ENCODE results near the gene SLC12A9. TPM values are rescaled to one million over a fixed set of nuclear protein-coding genes. Genes with fewer than 3 reads are reported as not detected.

Gene SLC12A9
- total RNA-seq, 2 experiments from 2014 or later = 24.9 to 26.4 TPM

DNA sequence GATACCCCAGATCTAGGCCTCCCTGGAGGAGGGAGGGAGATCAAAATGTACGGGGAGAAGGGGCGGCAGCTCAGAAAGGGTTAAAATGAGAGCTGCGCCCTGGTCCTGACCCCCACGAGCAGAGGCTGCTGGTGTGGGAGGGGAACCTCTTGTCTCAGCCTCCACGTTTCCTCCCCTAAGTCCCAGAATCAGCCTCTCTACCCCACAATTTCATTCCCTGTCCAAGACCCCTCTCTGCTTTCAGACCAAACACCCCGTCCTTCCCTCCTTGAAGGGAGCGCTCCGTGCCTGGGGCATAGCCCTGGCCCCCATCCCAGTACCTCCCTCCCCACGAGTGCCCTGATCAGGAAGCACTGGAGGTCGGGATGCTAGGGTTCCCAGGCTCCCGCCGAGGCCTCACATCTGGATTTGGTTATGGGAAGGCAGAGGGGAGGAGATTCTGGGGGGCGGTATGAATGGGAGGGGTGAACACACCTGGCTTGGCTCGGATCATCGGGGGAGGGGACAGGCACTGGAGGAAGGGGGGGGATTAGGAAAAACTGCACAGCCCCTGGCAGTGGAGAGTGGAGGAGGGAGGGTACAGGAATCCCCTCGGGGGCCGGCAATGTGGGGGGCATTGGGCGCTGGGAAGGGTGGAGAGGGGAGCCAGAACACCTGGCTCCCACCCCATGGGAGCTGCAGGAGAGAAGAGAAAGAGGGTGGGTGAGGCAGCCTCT is 27.9 kb upstream of the SLC12A9 start:
- ChIA-PET POLR2A (no interaction called here), CTCF (no interaction called here)

DNA sequence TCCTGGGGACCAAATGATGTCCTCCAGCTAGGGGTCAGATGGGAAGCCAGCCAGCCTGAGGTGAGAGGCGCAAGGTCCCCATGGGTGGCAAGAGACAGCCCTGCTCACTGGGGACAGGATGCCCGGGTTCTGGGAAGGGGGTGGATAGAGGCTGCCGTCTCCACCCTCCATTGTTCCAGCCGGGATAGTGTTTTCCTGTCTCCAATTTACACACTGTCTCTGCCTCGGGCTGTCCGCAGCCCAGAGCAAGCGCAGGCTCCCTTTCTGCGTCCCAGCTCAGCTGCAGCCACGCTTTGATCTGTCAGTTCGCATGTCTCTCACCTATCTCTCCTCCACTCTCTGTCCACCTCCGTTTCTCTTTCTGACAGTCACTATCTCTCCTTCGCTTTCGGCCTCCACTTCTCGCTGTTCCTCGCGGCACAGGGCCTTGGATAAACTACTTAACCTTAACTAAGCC is 27.3 kb upstream of the SLC12A9 start:
- CTCF ChIA-PET = no interaction called here
- POLR2A ChIA-PET = no interaction called here

DNA sequence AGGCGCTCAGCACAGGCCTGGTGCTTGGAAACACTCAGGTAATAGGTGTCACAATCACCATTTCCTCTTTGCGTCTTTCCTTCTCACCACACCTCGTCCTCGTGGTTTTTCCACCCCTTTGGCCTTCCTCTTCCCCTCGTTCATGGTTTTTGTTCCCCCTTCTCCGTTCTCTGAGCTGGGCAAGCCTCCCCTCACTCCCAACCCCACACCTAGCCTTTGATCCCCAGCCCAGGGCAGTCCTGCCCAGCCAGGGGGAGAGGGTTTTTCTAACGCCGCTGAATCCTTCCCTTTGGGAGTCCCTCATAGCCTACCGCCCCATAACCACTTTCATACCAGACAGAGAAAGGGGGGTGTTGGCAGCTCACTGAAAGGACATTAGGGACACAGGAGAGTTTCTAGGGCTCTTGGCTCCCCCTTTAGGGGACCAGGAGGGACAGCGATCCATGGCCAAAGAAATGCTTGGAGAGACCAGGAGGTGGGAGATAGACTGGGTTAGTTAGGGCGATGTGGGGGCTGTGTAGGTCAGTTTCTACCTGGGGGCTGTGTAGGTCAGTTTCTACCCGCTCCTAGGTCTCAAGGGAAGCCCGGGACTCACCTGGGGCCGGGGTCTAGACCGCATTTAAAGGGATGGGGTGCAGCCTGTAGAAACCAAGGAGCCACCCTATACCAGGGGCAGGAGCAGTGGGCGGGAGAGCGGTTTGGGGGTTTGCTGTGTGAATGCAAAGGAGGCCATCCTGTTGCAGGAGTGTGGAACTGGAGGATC is 26.6 kb upstream of the SLC12A9 start:
- CTCF ChIA-PET = no interaction called here
- POLR2A ChIA-PET = no interaction called here

DNA sequence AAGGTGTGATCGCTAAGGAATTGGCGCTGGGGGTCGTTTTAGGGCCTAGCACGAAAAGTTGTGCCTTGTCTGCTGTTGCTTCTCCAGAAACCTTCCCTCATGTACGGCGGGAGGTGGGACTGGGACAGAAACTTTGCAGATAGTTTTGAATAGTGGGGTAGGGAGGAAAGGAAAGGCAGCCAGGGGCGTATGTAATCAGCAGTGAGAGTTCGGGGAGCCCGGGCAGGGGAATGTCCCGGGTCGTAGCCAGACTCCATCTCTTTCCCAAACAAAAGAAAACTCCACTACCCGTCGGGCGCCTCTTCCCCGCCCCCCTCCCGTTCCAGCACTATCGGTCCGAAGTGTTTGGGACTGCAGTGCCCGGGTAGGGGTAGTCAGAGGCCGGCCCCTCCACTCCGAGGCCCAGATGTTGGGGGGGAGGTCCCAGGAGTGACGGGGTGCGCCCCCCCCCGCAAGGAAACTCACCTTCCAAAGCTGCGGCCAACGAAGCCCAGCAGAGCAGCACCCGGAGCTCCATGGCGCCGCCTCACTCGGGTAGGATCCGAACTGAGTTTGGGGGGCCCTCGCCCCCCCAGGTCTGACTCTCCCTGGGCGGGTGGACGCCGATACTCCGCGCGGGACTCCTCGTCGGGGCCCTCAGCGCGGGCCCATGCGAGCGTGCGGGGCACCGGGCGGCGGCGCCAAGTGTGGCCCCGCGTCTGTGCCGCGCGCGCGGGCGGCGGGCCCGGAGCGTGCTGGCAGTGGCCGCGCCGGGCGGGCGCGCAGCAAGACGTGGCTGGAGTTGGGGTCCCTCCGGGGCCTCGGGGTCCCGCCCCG is 25.8 kb upstream of the SLC12A9 start:
- ChIA-PET CTCF (interaction anchor here (1.8 kb wide), 1 partner anchor 25 kb away, joined by 6 read pairs; the partner anchor contains the start of gene SLC12A9), POLR2A (no interaction called here)

DNA sequence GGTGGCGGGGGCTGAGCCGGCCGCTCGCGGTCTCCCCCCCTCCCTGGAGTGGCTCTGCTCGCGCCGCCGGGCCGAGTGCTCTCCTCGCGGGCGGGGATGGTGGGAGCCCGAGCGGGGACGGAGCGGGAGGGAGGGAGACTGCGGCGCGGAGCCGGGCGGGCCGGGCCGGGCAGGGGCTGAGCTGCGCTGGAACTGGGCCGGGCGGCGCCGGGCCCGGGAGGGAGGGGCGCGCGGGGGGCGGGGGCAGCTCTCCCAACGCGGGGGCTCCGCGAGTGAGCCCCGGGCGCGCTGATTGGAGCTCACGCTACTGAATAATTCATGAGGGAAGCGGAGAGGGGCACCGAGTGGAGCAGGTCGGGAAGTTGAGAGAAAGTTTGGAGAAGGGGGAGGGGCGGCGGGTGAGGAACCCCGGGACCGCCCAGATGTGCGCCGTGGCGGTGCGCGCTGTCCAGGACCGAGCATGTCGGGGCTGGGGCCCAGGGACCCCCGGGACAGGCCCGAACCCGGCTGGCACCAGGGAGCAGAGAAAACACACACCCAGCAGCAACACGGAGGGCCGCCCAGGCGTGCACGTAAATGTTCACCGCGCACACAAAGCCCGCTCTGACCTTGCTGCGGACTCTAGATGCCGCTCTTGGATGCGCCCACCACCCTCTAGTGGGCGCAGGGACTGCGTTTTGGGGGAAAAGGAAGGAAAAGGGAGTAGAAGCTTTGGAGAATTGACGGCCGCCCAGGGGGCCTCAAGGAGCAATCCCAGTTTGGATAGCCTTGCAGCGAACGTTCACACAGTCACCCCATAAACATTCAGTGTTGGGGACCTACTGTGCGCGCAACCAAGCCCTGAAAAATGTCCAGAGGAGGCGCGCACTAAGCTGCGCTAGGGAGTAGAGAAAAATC is 24.9 kb upstream of the SLC12A9 start, which contains the start of gene EPHB4:
Gene EPHB4 (minus strand): TSS at position 194 of the 897 bp plus-strand sequence. CDS start 493 bp downstream, outside the sequence.
- CTCF ChIA-PET = interaction anchor here (1.8 kb wide), 1 partner anchor 25 kb away, joined by 6 read pairs; the partner anchor contains the start of gene SLC12A9

DNA sequence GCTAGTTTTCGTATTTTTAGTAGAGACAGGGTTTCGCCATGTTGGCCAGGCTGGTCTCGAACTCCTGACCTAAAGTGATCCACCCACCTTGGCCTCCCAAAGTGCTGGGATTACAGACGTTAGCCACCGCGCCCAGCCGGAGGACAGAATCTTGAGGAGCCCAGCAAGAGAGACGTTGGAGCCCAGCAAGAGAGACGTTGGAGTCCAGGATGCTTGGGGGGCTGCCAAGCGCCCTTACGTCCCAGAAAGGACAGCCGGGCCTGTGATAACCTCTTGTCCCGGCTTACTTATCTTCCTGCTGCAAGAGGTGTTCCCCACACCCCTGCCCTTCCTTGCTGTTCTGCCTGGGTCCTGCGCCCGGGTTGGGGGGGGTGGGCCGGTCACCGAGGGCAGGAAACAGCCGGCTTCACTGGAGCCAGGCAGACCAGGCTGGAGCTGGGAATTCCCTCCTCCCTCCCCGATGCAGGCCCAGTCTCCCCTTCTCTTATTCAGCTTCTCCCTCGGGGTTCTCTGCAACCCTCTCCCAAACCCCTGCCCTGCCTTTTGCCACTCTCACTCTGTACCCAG is 23.3 kb upstream of the SLC12A9 start:
- CTCF ChIA-PET = interaction anchor here (0.5 kb wide), 1 partner anchor 323 kb away, joined by 3 read pairs; no protein-coding TSS in a partner anchor
- POLR2A ChIA-PET = interaction anchor here (0.7 kb wide), 1 partner anchor 154 kb away, joined by 4 read pairs; no protein-coding TSS in a partner anchor

More for the DNA sequence above, 24.9 kb upstream of the SLC12A9 start, which contains the start of gene EPHB4:
- POLR2A ChIA-PET = no interaction called here

DNA sequence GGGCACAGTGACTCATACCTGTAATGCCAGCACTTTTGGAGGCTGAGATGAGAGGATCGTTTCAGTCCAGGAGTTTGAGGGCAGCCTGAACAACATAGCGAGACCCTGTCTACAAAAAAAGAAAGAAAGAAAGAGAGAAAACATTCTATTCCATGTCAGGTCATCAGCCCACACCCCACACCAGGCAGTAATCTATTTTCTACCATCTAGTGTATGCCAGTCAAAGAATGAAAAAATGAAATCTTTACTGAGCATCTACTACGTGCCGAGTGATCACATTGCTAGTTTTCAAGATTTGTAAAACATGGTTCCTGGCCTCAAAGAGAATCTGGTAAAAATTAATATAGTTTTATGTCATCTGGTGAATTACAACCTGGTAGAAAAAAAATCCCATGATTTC is 22.1 kb upstream of the SLC12A9 start:
- CTCF ChIA-PET = no interaction called here
- POLR2A ChIA-PET = no interaction called here

DNA sequence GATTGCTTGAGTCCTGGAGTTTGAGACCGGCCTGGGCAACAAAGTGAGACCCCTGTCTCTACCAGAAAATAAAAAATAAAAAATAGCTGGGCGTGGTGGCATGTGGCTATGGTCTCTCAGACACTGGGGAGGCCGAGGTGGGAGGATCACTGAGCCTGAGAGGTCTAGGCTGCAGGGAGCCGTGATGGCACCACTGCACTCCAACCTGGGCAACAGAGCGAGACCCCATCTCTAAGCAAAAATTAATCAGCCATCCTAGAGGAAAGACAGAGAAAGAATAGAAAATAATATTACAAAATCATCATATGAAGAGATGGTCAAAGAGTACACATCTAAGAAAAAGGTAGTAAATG is 20.3 kb upstream of the SLC12A9 start:
- CTCF ChIA-PET = no interaction called here
- POLR2A ChIA-PET = no interaction called here

DNA sequence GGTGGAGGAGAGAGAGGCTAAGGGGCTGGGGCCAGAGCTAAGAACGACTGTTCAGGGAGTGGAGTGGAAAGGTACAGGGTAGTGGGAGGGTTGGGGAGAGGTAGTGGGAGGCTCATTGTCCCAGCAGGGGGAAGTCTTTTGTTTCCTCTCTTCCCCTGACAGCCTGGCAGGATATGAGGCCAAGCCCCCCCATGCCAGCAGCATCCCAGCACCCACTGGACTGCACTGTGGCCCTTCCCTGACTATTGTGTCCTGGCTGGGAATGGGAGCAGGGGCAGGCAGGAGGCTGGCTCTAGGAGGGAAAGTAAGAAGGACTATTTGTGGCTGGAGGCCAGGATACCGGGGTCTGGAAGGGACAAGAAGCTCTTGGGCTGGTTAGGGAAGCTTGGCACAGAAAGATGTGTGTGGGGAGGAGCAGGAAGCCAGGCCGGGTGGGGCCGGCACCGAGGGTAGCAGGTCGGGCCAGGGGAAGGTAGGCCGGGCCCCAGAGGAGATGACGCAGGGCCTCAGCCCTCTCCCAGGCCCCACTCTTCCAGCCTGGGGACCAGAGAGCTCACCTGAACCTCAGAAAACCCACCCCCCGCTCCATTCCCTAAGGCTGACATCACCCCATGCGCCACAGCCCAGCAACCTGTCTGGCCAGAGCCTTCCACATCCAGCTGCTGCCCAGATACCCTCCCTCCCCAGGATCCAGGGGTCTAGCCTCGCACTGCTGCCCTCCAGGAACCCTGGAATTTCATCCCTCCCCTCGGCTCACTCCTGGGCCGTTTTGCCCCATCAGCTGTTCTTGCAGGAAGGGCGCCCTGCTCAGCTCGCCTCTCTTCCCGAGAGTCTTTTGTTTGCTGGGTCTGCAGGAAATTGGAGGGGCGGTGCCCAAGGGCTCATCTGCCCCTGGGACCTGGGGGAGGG is 16.4 kb upstream of the SLC12A9 start:
- CTCF ChIA-PET = interaction anchor here (0.7 kb wide), 1 partner anchor 178 kb away, joined by 4 read pairs; no protein-coding TSS in a partner anchor
- POLR2A ChIA-PET = interaction anchor here (0.8 kb wide), 1 partner anchor 39 kb away, joined by 3 read pairs; the partner anchor contains the start of gene SRRT

DNA sequence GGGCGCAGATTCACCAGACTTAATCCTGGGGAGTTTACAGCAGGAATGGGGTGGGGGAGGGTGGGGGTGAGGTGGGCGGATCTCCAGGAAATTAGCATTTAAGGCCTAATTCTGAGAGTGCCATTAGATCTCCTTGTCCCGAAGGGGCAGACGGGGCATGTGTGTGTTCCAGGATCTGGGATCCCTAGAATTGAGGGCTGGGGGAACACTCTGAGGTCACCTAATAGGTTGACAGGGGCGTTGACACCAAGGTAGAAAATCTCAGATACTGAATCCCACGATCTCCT is 15.8 kb upstream of the SLC12A9 start:
- CTCF ChIA-PET = interaction anchor here (0.7 kb wide), 1 partner anchor 179 kb away, joined by 4 read pairs; no protein-coding TSS in a partner anchor
- POLR2A ChIA-PET = interaction anchor here (0.8 kb wide), 1 partner anchor 38 kb away, joined by 3 read pairs; the partner anchor contains the start of gene SRRT

DNA sequence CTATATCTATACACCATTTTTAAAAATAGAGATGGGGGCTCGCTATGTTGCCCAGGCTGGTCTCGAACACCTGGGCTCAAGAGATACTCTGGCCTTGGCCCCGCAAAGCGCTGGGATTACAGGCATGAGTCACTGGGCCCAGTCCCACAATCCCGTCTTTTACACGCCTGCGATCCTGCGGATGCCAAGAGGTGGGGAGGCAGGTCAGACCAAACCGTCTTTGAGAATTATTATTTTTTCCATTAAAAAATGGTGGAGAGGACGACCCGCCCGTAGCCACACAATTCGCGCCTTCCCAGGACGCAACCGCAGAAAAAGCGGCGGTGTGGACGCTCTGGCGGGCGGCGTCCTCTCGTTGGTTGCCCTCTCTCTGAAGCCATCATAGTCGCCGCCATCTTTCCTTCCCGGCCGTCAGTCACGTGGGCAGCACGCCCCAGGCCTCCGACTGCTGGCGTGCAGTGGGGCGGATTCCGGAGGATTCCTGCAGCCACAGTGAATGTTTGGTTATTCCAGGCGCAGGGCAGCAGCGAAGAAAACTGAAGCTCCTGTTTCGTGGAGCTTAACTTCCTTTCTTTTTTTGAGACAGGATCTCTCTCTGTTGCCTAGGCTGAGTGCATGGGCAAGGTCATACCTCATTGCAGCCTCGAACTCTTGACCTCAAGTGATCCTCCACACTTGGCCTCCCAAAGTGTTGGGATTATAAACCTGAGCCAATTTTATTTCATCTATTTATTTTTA is 15.2 kb upstream of the SLC12A9 start:
- ChIA-PET POLR2A (no interaction called here), CTCF (interaction anchor here (0.7 to 1.0 kb wide), 2 partner anchors 15 to 386 kb away, joined by 3 to 4 read pairs; partner anchors contain the start of gene SLC12A9)

DNA sequence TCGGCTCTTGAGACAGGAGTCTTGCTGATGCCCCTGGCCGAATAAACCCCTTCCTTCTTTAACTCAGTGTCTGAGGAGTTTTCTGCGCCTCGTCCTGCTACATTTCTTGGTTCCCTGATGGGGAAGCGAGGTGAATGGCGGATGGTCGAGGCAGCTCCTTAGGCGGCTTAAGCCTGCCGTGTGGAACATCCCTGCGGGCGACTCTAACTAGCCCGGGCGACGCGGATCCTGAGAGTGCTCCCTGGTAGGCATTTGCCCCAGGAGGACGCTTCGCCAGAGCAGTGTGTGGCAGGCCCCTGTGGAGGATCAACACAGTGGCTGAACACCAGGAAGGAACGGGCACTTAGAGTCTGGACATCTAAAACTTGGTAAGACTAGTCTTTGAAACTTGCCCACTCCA is 13.2 kb upstream of the SLC12A9 start:
- POLR2A ChIA-PET = no interaction called here
- CTCF ChIA-PET = no interaction called here

DNA sequence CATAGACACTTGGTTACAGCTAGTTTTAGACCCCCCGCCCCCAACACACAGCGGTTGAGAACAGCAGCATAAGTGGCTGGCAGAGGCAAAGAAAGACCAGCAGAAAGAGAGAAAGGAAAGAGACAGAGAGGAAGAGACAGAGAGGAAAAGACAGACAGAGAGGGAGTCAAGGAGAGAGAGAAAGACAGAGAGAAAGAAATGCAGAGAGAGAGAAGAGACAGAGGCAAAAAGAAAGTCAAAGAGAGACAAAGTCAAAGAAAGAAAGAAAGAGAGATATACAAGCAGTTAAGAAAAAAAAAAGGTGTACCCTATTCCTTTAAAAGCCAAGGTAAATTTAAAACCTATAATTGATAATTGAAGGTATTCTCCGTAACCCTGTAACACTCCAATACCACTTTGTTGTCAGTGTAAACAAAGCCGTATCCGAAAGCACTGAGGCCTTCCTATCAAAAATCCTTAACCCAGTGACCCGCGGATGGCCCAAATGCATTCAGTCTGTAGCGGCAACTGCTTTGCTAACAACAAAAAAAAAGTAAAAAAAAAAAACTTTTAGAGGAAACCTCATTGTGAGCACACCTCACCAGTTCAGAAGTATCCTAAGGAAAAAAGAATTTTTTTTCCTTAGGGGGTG is 11.9 kb upstream of the SLC12A9 start:
- CTCF ChIA-PET = no interaction called here

DNA sequence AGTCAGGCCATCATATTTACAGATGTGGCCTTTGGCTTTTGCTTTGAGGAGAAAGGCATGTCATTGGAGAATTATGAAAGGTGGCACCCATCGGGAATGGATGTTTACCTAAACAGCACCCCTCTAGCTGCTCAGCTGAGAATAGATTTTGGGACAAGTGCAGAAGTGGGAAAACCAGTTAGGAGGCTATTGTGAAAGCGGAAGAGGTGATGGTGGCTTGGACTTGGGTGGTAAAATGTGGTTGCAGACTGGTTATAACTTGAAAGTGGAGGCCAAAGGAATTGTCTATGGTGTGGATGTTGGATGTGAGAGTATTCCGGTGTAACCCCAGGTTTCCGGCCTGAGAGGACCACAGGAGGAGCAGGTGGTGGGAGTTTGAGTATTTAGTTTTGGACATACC is 5.2 kb upstream of the SLC12A9 start:
- ChIA-PET CTCF (interaction anchor here (0.6 to 0.7 kb wide), 2 partner anchors 54 to 230 kb away, joined by 3 read pairs; no protein-coding TSS in a partner anchor), POLR2A (no interaction called here)

More for the DNA sequence above, 11.9 kb upstream of the SLC12A9 start:
- POLR2A ChIA-PET = no interaction called here

DNA sequence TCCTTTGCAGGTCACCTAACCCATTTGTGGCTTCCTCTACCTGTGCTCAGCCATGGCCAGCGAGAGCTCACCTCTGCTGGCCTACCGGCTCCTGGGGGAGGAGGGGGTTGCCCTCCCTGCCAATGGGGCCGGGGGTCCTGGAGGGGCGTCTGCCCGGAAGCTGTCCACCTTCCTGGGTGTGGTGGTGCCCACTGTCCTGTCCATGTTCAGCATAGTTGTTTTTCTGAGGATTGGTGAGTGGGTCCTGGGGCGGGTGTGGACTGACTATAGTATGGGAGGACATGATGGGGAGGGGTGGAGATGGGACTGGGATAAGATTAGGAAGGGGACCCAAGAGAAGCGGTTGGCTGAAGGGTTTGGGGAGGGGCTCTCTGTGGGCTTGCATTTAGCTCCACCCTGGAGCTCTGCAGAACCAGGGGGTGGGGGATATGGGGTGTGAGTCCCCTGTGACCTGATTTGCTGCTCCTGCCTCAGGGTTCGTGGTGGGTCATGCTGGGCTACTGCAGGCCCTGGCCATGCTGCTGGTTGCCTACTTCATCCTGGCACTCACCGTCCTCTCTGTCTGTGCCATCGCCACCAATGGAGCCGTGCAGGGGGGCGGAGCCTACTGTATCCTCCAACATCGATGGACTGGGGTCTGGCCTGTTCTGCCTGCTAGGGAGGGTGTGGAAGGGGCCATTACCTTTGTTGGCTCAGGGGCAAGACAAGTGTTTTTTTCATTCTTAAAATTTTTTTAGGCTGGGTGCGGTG is 1.8 kb downstream of the SLC12A9 start:
- ChIA-PET CTCF (interaction anchor here (0.6 to 1.5 kb wide), 4 partner anchors 13 to 1984 kb away, joined by 3 read pairs; partner anchors contain the start of gene TRIP6), POLR2A (interaction anchor here (2.7 kb wide), 1 partner anchor 21 kb away, joined by 17 read pairs; the partner anchor contains the start of gene SRRT)
